ENCODE data around the gene GPATCH2L. TPM values are rescaled to one million over a fixed set of nuclear protein-coding genes. Genes with fewer than 3 reads are reported as not detected.

GPATCH2L gene
- total RNA-seq, 1 donor from 2014 or later: 115 TPM

GRCh38 chr14:76212242-76212641 lies 60.5 kb downstream of the GPATCH2L start:
- no peak for TF ChIP-seq CTCF (IDR thresholded peaks at IDR 0.05; ENCODE audit: partially characterized antibody, unreplicated experiment)
- Mint-ChIP-seq H3K27me3 (ENCODE audit: unreplicated experiment) (no peaks in the 10 kb centered on the region), H3K4me1 (ENCODE audit: low read depth, unreplicated experiment) (no peaks in the 10 kb centered on the region), H3K27ac (ENCODE audit: unreplicated experiment) (no peak overlapping the region), H3K9me3 (ENCODE audit: unreplicated experiment) (no peaks in the 10 kb centered on the region), H3K4me3 (ENCODE audit: unreplicated experiment) (no peak overlapping the region), H3K36me3 (ENCODE audit: unreplicated experiment) (peaks cover 6% of the 10 kb centered on the region)
- DNase-seq: no peak

- Mint-ChIP-seq H3K9me3 (ENCODE audit: unreplicated experiment) (no peaks in the 10 kb centered on the region), H3K27ac (ENCODE audit: unreplicated experiment) (no peak overlapping the region), H3K4me3 (ENCODE audit: unreplicated experiment) (no peak overlapping the region), H3K36me3 (ENCODE audit: unreplicated experiment) (peaks cover 5% of the 10 kb centered on the region), H3K4me1 (ENCODE audit: low read depth, unreplicated experiment) (no peaks in the 10 kb centered on the region), H3K27me3 (ENCODE audit: unreplicated experiment) (no peaks in the 10 kb centered on the region)
- no peak for DNase-seq
- TF ChIP-seq CTCF (IDR thresholded peaks at IDR 0.05; ENCODE audit: partially characterized antibody, unreplicated experiment): no peak
Measured at GRCh38 chr14:76217179-76217578, 65.5 kb downstream of the GPATCH2L start.

- H3K9me3 Mint-ChIP-seq (ENCODE audit: unreplicated experiment): no peaks in the 10 kb centered on the region
- H3K4me3 Mint-ChIP-seq (ENCODE audit: unreplicated experiment): no peak overlapping the region
- DNase-seq: no peak
- no peaks in the 10 kb centered on the region for H3K4me1 Mint-ChIP-seq (ENCODE audit: low read depth, unreplicated experiment)
- H3K27me3 Mint-ChIP-seq (ENCODE audit: unreplicated experiment): no peaks in the 10 kb centered on the region
- H3K36me3 Mint-ChIP-seq (ENCODE audit: unreplicated experiment): no peaks in the 10 kb centered on the region
- TF ChIP-seq CTCF (IDR thresholded peaks at IDR 0.05; ENCODE audit: partially characterized antibody, unreplicated experiment): no peak
- H3K27ac Mint-ChIP-seq (ENCODE audit: unreplicated experiment): no peak overlapping the region
Measured at GRCh38 chr14:76218662-76219061, 66.9 kb downstream of the GPATCH2L start.

GRCh38 chr14:76219873-76220272 lies 68.2 kb downstream of the GPATCH2L start:
- no peak overlapping the region for H3K4me3 Mint-ChIP-seq (ENCODE audit: unreplicated experiment)
- no peaks in the 10 kb centered on the region for H3K27me3 Mint-ChIP-seq (ENCODE audit: unreplicated experiment)
- no peak for TF ChIP-seq CTCF (IDR thresholded peaks at IDR 0.05; ENCODE audit: partially characterized antibody, unreplicated experiment)
- DNase-seq: no peak
- H3K27ac Mint-ChIP-seq (ENCODE audit: unreplicated experiment): no peak overlapping the region
- H3K4me1 Mint-ChIP-seq (ENCODE audit: low read depth, unreplicated experiment): no peaks in the 10 kb centered on the region
- H3K9me3 Mint-ChIP-seq (ENCODE audit: unreplicated experiment): no peaks in the 10 kb centered on the region
- peaks cover 7% of the 10 kb centered on the region for H3K36me3 Mint-ChIP-seq (ENCODE audit: unreplicated experiment)

GRCh38 chr14:76227450-76228050 lies 75.8 kb downstream of the GPATCH2L start:
- no peak for TF ChIP-seq CTCF (IDR thresholded peaks at IDR 0.05; ENCODE audit: partially characterized antibody, unreplicated experiment)
- H3K27me3 Mint-ChIP-seq (ENCODE audit: unreplicated experiment): no peaks in the 10 kb centered on the region
- H3K27ac Mint-ChIP-seq (ENCODE audit: unreplicated experiment): no peak overlapping the region
- H3K9me3 Mint-ChIP-seq (ENCODE audit: unreplicated experiment): no peaks in the 10 kb centered on the region
- peaks cover 19% of the 10 kb centered on the region for H3K36me3 Mint-ChIP-seq (ENCODE audit: unreplicated experiment)
- H3K4me3 Mint-ChIP-seq (ENCODE audit: unreplicated experiment): no peak overlapping the region
- H3K4me1 Mint-ChIP-seq (ENCODE audit: low read depth, unreplicated experiment): no peaks in the 10 kb centered on the region
- DNase-seq: no peak
